Head of caudate nucleus (tissue), 42 donors: ENCODE data around the gene MRPL33.
A peak's percentile ranks its signal among the peaks of the same experiment; 100 is the strongest.
"Not testable (repeated sequence)": the region's sequence is repeated elsewhere in the genome, so short reads cannot be mapped to it uniquely, and the experiment has no call there.

Source experiments
- DNase-seq, 42 donors: peaks; one replicate each; pipeline versions ENCODE4 v3.0.0 to v3.0.0-alpha.2; 2020 to 2021; ENCODE audit warnings: mixed read lengths in 7 of 42
- intact Hi-C: fragments of 100-400 bp; cut with DNase I; formaldehyde crosslinking; loops from one replicate; pipeline ENCODE4 v1.15.0; 2022

Gene MRPL33

GRCh38 chr2:27738349-27739057, 33.0 kb upstream of the MRPL33 start:
- intact Hi-C loops = no loop called here
- DNase-seq = no peak

DNA sequence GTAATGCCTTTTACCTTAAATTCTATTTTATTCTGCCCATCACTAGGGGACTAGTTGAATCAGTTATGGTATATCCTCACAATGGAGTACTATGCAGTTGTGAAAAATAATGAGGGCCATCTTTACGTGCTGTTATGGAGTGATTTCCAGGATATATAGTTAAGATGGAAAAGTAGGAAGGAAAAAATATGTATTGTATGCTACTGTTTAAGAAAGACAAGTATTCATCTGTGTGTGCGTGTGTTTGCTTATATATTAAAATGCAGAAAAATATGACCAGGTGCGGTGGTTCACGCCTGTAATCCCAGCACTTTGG, 32.5 kb upstream of the MRPL33 start:
- DNase-seq = no peak
- intact Hi-C loops = no loop called here

- intact Hi-C loops = no loop called here
- no peak for DNase-seq
These were observed 29.8 kb upstream of the MRPL33 start for GRCh38 chr2:27741673-27742072.

GRCh38 chr2:27742571-27742970, 28.9 kb upstream of the MRPL33 start:
- DNase-seq = no peak
- intact Hi-C loops = no loop called here

DNA sequence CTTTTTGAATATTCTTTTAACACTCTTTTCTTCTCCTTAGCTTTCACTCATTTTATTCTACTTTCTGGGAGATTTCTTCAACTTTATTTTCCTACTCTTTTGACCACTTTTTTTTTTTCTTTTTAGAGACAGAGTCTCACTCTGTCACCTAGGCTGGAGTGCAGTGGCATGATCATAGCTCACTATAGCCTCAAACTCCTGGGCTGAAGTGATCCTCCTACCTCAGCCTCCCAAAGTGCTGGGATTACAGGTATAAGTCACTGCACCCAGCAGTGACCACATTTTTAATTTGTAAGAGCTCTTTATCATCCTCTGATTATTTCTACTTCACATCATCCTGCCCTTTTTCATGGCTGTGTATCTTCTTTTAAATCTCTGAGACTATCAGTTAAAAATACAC, 26.0 kb upstream of the MRPL33 start:
- intact Hi-C loops, DNase-seq: not testable (repeated sequence)

- DNase-seq = no peak
- intact Hi-C loops = no loop called here
These were observed 25.2 kb upstream of the MRPL33 start for GRCh38 chr2:27746325-27746724.

DNA sequence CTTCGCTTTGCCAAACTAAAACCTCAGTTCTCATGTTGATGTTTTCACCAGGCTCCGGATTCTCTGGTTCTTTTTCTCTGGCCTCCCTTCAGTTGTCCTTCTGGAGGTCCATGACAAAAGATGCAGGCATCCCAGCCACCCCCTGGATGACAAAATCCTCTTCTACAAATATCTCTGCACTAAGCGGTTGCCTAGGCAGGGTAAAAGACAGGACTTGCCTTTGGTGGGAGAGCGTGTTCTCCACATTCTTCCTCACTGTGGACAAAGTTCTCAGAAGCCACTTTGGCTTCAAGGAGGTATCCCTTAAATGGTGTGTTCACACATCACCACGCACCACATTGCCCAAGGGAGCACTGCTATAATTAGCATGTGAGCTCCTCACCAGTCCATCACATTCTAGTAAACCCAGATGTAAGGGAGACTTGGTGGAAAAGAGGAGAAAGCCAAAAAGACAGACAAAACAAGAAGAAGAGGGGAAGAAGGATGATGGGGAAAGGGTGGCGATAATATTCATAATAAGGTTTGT, 23.6 kb upstream of the MRPL33 start:
- intact Hi-C loops = no loop called here
- DNase-seq = no peak

GRCh38 chr2:27748803-27749554, 22.5 kb upstream of the MRPL33 start:
- intact Hi-C loops, DNase-seq: not testable (repeated sequence)

DNA sequence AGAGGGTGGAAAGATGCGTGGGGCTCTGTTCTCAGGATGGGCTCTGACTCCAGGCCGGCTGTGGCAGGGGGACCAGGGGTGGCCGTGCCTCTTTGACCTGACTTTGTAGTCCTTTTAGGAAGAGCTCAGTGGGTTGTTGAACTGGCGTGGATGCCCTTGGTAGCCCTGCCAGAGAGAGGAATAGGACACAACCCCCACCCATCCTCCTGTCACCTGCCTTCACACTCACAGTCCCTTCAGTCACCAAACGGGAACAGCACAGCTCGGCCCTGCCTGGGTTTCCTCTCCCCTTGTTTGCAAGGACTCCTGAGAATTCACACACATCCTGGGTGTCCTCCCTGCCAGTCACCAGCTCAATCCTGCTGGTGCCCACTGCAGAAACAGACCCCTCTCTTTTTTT, 20.1 kb upstream of the MRPL33 start:
- intact Hi-C loops = no loop called here
- DNase-seq = no peak

DNA sequence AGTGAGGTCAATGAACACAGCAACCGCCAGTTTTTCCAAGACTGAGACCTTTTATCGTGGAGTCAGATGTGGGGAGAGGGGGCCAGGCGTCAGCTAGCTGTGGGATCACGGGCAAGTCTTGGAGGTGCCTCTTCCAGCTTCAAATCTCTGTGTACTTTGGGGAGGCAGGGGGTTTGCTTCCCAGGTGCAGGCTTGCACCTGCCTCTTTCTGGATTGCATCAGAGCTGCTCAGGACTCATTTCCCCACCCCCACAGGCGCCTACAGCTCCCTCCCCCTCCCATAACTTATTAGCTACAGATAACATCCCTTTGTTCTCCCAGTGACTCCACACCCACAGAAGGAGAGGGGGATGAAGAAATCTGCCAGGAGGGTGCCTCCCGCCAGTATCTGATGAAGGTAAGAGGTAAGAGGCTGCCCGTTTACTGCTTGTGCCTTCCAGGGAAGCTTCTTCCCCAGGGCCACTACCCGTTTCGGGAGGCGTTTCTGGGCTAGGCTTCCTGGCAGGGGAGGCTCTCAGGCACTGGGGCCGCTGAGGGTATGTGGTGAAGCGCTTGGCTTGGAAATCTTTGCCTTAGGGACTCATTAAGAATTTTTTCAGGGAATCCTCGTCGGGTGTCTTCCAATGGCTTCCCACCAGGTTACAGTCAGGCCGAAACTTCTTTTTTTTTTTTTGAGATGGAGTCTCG, 18.8 kb upstream of the MRPL33 start:
- DNase-seq = peak in 38 of 42 donors; percentile 14 to 85 (median 52)
- intact Hi-C loops = no loop called here

DNA sequence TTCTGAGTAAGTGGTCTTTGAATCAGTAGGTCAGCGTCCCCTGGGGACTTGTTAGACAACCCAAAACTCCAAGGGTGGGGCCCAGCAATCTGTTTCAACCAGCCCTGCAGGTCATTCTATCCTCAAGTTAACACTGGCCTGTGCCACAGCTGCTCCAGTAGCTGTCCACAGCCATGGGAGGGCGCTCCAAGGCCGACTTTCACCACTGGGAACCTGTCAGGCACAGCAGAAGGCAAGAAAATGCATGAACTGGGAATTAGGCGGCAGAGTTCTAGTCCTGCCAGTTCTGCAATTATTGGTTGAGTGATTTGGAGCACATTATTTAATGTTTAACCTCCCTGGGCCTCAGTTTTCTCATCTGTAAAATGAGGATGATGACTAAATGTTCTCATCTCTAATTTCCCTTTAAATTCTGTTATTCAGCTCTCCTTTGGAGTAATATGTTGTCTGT, 17.4 kb upstream of the MRPL33 start:
- peak; percentile 32 to 90 (median 74) for DNase-seq
- intact Hi-C loops = no loop called here

DNA sequence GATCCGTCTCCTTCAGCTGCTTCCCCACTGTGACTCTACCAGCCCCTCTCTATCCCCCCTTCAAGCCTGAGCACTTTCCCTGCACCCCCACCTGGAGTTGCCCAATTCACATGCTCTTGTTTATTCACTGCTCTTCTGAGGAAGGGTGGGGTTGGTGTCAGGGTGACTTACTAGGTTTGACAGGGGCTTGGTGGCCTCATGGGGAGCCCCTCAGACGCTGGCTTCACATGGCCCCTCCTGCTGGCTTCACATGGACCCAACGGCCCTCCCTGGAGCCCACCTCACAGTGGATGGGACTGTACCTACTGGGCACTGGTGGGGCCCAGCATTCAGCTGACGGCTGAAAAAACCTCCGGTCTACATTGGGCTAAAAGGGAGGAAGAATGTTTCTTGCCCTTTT, 16.7 kb upstream of the MRPL33 start:
- intact Hi-C loops = no loop called here

DNA sequence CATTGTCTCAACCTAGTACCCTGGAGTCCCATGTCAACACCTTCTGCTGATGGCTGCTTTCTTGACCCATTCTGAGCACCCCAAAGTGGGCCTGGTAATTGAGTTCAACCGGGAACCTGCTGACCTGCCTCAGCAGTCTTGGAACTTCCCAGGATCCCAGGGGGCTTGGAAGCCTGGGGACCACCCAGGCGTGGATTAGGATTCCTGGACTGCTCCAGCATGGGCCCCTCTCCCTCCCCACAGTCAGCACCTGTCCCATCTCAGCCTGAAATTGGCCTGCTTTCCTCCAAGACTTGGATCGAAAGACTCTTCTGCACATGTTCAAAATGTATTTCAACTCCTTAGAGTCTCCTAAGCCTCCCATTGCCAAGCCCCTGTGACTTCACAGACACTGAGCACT, 15.4 kb upstream of the MRPL33 start:
- DNase-seq = no peak
- intact Hi-C loops = no loop called here

More for the DNA sequence above, 16.7 kb upstream of the MRPL33 start:
- DNase-seq = no peak

- intact Hi-C loops = no loop called here
These were observed 14.7 kb upstream of the MRPL33 start for GRCh38 chr2:27756544-27757498.

DNA sequence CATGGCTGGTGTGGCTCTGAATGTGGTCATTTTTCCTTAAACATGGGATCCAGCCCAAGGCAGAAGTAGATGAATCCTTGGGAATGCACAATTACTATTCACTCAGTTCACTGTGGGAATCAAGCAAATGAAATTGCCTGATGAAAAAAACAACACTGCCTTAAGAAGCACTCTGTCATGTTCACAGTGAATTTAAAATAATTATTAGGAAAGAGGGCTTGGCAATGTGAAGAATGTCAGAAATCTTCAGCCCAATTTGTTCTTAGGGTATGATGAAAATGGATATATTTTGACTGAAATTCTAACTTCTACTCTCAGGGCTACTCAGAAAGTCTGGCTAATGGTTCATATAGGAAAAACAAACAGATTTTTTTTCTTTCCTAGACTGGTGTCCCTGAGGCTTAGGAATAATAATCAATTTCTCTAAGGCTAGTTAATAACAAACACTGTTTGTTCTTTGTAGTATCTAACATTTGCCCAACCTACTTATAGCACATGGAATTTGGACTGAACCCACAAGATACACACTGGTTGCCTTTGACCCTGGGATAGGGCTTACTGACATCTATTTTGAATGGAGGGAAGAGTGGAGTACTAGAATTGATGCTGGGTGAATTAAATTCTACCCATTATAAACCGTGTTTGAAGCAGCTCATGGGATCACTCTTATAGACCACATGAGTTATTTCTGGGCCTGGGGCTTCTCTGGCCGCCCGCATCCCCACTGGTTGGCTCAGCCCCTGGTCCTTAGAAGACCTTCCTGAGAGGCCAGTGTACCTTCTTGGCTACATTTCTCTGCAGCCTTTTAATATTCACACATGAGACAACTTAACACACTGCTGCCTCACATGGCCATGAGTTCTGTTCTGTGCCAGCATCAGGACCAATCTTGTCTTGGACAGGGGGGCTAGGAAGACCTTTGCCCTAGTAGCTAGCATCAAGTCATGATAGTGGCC, 8.3 kb upstream of the MRPL33 start:
- DNase-seq = peak in 1 of 42 donors; percentile 16
- intact Hi-C loops = no loop called here

More at GRCh38 chr2:27756544-27757498, 14.7 kb upstream of the MRPL33 start:
- peak in 11 of 42 donors; percentile 10 to 55 (median 25) for DNase-seq

DNA sequence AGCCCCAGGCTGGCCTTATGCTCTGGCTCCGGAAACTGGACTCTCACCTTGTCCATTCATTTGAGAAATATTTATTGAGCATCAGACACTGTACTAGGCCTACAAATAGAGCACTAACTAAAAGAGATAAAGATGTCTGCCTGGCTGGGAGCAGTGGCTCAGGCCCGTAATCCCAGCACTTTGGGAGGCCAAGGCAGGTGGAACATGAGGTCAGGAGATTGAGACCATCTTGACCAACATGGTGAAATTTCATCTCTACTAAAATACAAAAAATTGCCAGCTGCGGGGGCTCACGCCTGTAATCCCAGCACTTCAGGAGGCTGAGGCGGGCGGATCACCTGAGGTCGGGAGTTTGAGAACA, 7.6 kb upstream of the MRPL33 start:
- DNase-seq = peak in 1 of 42 donors; percentile 22
- intact Hi-C loops = no loop called here

GRCh38 chr2:27764526-27764925, 7.0 kb upstream of the MRPL33 start:
- intact Hi-C loops, DNase-seq: not testable (repeated sequence)
